NOMO-1 (cell line): ENCODE data around the gene SAFB.
A peak's percentile ranks its signal among the peaks of the same experiment; 100 is the strongest.

Source experiments
- DNase-seq, 2 experiments: peaks; one replicate each; lab custom pipeline; 2025; ENCODE audit not compliant: unreplicated experiment in 2 of 2; lab: John Stamatoyannopoulos, UW

Gene SAFB

DNA sequence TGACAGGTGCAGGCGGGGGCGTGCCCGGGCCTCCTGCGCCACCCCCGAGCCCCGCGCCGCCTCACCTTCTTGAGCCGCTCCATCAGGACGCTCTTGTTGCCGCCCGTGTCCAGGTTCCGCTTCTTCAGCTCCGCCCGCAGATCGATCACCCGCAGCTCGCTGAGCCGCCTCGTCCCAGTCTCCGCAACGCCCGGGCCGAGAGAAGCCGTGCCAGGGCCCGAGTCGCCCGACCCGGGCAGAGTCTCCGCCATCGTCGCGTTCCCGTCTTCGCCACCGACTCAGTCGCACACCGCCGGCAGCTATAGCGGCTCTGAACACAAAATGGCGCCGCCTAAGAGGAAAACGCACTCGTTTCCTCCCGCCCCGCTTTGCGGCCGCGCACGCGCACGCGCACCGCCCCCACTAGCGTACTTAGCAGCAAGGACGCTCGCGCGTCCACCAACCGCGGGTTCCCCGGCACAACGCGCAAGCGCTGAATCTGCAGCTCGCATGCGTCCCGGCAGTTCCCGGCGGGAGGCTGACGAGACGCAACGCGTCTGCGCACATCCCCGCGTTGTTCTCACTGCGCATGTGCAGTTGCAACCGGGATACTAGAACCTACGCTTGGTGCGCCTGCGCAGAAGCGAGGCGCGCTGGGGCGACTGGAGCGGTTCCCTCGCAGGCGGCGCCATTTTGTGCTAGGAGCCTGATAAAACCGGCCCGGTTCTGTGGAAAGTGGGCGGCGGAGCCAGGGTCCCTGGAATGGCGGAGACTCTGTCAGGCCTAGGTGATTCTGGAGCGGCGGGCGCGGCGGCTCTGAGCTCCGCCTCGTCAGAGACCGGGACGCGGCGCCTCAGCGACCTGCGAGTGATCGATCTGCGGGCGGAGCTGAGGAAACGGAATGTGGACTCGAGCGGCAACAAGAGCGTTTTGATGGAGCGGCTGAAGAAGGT, at the start of gene SAFB, which contains the start of gene SAFB2:
SAFB (plus strand) TSS at position 619 of the 932 bp plus-strand sequence; CDS start at position 742, 123 bp downstream.
SAFB2 (minus strand) TSS at position 312 of the 932 bp plus-strand sequence; CDS start at position 251, 61 bp downstream.
- peak; percentile 96 to 98 for DNase-seq

DNA sequence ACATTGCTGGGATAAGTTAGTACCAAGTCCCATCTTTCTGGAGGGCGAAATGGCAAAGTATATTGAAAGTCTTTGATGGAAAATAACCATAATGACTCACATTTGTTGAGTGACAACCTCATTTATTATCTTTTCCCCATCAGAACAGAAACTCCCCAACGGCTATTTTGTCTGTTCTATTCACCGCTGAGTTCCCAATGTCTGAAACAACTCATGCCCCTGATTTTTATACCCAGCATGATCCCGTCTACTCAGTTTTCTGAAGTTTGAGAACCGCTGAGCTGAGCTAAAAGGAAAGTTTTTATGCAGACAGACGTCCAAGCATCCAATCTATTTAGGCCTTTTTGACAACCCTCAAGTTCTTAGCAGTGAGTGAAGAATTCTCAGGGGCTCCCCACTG, 47.3 kb upstream of the SAFB start:
- DNase-seq, result no peak

DNA sequence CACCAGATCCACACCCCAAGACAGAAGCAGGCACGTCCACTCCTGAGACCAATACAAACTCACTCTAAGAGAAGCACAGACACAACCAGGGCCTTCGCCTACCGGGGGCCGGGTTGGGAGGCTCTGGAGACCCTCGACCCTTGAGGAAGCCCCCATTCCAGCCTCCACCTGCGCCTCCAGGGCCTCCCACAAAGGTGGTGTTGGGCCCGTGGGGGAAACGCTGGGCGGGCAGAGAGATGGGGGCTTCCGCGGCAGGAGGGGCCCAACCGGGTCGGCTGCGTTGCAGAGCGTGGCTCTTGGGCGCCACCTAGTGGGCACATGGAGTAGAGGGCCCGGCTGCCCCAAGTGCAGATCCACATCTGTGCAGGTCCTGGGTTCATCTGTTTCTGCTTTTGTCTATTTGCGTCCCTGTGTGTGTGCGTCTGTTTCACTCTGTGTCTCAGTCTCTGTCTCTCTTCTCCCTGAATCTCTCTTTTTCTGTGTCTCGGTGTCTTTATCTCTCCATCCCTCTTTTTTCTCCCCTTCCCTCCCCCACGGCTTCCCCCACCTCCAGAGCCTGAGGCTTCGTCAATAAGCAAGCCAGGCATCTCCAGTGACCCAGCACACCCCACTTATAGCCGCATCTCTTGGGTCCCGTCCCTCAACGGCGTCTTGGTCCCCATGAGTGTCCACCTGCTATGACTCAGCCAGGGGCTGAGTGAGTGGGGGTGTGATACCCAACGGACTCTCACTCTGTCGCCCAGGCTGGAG, 44.6 kb upstream of the SAFB start:
- DNase-seq, result peak; percentile 56

DNA sequence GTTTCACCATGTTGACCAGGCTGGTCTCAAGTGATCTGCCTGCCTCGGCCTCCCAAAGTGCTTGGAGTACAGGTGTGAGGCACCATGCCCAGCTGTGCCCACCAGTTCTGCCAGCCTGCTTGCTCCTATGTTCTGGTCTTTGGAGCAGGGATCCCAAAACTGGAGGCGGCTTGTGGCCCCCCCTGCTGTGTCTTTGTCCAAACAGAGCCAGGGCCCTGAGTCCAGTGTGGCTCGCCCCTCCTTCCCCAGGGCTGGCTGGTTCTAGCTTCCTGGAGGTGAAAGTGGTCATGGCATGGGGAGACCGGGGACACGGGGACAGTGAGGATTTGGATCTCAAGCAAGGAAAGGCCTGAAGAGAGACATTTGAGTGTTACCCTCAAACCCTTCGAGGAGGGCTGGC, 43.6 kb upstream of the SAFB start:
- DNase-seq, result no peak

DNA sequence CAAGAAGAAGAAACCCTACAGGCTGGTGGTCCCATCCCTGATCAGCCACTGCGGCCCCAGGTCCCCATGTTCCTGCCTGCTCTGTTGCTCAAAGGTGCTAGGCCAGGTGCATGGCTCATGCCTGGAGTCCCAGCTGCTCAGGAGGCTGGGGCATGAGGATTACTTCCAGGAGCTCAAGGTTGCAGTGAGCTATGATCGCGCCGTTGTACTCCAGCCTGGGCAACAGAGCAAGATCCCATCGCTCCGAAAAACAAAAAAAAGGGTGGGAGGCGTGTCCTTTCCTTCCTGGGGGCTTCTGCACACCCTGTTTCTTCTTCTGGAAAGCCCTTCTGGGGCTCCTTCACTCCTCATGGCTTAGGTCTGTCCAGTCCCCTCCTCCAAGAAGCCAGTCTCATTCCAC, 43.2 kb upstream of the SAFB start:
- no peak for DNase-seq

DNA sequence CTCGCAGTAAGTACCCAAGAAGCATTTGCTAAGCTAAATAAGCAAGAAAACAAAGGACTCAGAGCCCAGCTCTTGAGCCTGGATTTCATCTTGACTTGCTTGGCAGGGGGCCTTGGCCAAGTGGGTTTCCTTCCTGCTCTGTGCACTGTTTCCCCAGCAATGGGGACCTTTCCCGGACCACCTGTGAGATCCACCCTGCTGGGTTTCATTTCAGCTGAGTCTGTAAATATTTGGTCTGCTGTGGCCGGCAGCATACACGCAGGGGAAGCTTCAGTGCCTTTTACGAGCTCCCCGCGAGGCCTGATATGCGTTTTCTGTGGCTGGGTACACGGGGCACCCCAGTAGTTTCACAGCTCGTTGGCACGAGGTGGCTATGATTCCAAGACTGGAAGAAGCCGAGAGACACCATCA, 42.7 kb upstream of the SAFB start:
- DNase-seq, result no peak

DNA sequence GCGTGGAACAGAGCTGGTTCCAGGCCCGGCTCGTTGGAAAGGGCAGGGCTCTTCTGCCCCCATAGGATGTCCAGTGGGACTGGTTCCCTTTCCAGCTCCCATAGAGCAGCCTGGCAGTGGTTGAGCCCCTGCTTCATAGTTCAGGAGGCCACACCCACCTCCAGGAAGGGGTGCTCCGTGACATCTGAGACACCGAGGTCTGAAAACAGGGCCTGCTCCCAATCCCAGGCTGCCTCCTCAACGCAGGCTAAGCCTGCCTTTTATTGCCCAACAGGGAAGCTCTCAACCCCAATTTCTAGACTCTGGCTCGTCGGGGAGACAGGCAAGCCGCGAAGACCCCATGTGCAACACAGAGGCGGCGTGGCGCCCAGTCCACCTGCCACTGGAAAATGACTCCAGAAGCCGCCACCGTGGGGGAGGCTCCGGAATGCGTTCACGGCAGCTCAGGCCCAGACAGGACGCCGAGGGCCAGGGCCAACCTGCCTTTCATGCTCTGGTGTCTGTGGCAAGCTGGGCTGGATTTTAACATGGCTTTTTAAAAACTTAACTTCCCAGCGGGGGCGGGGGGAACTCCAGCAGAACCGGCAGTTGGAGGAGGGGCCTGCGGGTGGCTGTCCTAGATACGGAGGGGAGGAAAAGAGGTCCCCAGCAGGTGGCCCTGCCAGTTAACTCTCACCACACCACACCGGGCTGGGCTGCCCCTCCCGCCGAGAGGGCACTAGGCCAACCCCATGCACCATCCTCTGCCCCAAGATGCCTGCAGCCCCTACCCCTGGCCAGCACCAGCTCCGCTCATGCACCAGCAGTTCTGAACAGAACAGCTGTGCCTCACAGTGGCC, 37.2 kb upstream of the SAFB start:
- no peak for DNase-seq

DNA sequence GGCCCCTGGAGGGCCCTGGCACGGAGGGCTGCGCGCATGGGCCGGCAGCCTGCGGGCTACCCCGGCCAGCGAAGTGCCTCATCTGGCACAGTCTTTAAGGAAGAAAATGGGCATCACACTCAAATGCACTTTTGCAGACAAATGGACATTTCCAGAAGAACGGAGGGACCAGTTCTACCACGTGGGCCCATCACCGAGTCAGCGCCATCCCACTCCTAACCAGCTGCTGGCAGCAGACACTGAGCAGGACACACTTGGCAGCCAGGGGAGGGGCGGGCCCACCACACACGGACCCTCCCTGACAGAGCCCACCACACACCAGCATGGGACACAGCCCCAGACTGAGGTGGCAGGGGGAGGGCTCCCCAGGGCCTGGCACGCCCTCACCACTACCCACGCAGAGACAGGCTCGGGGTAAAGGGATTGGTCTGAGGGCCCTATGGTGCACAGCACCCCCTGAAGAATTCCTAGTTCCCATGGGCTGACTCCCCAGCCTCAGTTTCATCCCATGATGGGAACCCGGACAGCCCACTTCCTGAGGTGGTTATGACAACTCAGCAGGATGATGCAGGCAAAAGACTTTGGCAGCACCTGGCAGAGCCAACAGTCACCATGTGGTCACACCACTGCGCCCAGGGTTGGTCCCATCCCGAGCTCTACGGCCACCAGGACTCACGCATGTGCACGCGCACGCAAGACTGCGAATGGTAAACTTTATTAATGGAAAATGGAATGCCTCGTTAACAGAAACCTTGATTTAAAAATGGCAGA, 36.4 kb upstream of the SAFB start:
- DNase-seq, result no peak

DNA sequence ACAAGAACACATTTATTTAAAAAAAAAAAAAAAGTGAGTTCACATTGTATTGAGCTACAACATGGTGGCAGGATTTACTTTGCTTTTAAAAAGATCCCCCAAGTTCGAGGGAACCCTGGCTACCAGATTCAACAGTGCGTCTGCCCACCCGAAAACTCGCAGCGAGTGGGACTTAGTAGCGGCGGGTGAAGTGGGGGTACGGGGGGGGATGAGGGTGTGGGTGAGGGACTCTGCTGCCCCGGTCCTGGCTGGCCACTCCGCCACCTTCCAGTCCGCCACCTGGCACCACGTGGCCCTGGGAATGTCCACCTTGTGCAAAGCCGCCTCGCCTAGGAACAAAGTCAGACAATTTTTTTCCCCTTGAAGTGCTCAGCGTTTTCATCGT, 35.8 kb upstream of the SAFB start:
- DNase-seq, result no peak

DNA sequence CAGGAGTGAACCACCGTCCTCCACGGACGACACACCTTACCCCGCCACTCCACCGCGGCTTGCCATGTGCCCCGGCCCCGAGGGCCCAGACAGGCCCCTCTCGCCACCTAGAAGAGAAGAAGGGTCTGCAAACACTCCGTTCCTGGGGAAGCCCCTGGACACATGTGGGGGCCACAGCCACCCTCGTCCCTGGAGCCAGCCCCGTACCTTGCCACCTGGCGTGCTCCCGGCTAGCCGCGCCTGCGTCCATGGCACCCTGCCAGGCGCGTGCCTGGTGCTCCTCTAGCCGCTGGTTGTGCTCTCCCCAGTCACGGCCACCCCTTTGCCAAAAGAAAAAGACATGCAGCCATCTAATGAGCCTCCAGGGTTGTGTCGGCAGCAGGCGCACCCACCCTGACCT, 35.2 kb upstream of the SAFB start:
- no peak for DNase-seq

DNA sequence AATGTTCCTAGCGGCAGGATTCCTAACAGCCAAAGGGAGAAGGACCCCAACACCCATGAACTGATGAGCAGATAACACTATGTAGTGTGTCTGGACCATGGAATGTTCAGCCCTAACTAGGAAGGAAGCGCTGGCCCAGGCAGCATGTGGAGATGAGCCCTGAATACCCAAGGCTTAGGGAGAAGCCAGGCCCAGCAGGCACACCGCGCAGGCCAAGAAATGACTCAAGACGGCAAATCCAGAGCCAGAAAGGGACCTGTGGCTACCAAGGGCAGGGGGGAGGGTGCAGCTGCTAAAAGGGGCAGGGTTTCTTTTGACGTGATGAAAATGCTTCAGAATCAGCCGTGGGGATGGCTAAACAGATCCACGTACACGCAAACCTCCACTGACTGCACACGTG, 34.4 kb upstream of the SAFB start:
- DNase-seq, result no peak

DNA sequence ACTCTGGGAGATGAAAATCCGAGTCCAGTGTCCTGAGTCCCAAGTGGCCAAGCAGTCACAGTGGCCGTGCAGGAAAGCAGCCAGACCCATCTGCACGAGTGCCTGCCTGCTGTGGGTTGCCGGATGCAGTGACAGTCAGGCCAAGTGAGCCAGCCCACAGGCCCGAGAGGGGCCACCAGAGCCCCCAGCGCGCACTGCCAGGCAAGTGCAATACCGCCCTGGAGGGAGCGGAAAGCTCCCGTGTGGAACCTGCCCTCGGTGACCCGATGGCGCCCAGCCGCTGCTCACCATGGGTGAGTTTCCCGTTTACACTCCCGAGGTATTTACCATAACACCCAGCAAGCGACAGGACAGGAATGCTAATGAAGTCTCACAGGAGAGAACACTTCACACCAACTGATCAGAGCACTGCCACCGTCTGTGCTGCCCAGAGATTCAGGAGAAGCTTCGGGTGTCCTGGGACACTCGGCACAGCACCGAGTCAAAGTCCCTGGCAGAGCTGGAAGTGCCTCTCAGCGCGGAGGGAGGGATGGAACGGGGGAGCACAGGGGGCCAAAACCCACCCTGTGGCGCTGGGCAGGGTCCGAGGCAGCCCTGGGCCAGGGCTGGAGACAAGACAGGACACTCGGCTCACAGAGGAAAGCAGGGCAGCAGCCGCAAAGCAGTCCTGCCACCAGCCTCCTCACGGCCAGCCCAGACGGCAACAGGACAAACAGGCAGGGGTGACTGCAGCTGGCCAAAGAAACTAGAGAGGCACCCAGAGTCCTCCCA, 33.8 kb upstream of the SAFB start:
- DNase-seq, result no peak

DNA sequence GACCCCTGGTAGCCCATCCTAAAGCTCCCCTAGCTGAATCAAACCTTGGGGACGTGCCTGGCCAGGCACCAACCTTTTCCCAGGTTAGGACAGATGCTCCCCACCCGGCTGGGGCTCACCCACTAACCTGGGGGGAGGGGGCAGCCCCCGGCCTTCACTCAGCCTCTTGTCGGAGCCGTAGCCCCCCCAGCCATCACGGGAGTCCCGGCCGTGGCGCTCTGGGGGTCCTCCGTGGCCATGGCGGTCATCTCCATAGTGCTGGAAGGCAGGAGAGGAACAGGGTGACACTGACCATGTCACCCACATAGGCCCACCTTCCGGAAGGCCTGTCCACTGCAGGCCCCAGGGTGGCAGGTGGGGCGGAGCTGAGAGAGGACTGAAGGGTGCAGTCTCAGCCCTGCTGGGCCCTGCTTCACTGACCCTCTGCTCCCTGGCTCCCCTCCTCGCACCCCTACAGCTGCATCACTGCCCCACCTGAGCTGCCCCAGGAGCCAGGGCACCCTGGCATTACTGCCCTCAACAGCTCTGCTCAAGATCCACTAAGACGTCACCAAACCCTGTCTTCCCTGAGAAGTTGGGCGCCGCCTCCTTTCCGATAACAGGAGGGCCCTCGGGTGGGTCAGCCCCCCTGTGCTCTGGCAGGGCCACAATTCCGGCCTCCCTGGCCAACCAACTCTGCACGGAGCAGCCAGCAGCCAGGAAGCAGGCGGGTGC, 32.6 kb upstream of the SAFB start:
- DNase-seq, result no peak

DNA sequence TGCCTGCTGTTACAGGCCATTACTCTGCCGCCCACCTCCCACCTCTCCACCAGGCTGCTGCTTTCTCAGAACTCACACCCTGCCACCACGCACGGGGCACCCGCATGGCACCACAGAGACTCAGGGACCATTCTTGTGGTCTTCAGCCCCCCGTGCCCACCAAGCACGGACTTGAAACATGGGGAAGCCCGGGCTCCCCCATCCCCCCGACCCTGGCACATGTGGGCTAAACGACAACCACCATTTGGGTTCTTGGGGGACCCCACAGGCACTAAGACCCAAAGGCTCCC, 32.1 kb upstream of the SAFB start:
- no peak for DNase-seq

DNA sequence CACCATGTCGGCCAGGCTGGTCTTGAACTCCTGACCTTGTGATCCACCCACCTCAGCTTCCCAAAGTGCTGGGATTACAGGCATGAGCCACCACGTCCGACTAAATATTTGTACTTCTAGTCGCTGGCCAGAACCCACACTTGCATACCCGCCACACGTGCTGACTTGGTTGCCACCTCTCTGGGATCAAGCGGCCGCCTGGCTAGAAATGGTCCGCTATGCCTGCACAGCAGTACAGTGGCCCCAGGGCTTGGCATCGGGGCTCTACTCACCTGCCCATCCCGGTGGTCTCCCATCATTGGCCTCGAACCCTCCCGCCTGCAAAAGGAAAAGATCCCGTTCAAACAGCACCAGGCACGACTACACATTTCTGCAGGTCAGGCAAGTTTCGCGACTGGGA, 31.4 kb upstream of the SAFB start:
- no peak for DNase-seq

DNA sequence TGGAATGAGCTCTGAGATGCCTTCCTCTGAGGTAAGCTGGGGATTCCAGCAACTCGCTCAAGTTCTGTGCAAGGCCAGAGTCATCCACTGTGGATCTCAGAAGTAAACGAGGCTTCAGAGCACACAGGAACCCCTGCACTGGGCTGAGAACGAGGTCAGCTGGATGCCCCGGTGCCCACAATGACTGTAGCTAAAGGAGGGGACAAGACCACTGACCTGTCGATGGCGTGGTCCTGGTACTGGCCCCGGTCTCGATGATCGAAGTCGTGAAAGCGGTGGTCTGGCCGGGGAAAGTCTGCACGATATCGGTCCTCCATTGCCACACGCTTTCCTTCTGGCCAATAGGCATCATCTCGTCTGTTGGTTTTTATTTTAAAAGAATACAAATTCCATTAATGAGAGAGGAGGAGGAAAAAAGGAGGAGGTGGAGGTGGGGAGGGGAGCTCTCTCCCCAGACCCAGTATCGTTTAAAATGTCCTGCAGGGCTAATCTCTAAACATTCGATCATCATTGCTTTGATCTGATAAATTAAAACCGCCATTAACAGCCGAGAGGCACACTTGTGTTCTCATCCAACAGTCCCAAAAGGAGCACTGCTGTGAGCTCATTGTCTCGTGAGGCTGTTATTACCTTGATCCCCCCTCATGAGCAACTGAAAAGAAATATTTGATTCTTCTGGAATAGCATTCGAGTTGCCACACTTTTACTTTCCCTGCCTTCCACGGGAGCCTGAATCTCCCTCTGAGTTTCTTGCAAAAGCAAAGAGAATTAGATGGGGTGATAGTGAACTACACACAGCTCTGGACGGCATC, 30.1 kb upstream of the SAFB start:
- no peak for DNase-seq

DNA sequence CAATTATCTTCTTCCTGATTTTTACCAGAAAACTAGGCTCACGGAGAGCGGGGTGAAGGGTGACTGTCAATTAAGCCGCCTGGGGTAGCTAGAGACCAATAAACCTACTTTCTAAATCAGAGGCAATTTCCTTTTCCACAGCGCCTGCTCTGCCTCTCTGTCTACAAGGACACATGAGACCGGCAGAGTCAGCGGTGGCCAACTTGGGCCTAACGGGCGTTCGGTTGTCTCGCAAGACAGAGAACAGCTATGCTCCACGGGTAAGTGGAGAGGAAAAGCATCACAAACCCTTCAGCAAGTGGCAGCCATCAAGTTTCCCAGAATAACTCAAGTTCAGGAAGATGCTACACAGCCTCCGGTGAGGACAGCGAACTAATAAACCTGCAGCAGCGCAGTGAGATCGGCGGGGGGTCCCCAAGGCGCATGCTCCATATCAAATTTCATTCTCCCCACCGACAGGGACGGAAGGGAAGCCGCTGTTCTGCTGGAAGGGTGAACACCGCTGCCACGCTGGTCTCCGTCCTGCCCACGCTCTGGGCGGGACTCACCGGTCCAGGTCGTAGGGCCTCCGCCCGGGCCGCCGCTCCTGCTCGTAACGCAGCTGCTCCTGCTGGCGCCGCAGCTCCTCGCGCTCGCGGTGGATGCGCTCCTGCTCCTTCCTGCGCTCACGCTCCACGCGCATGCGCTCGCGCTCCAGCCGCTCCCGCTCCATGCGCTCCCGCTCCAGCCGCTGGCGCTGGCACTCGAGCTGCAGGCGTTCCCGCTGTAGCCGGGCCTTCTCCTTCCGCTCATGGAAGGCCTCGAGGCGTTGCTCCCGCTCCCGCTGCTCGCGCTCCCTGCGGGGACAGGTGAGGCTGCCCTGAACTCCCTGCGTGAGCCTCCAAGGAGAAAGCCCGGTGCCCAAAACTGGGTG, 29.3 kb upstream of the SAFB start:
- no peak for DNase-seq
